ENCODE data around the gene ESR1. TPM values are rescaled to one million over a fixed set of nuclear protein-coding genes. Genes with fewer than 3 reads are reported as not detected.
"Not testable (repeated sequence)": the region's sequence is repeated elsewhere in the genome, so short reads cannot be mapped to it uniquely, and the experiment has no call there.

ESR1 gene
- polyA plus RNA-seq, 1 of the 3 experiments (the other 2 are of a cell fraction) = under 0.01 TPM

DNA sequence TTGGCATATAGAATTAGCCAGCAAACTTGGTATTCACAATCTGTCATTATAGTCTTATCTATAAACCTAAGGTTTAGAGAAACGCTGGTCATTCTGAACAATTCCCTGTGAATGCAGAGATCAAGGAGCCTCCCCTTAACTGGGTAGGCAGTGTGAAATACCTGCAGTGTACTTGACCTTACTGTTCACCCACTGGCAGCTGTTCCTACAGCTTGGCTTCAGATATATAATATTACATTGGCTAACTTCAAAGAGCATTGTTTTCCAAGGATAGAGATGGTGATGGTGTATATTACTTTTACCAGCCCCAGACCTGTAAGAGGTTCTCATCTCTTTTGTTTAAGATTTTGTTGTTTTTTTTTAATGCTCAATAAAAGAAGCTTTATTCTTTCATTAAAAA lies 168.3 kb downstream of the ESR1 start:
- H3K9me2 ChIP-seq = no peaks in the 10 kb centered on the region
- H2AFZ ChIP-seq (ENCODE audit: low read depth) = no peak overlapping the region
- POLR2A ChIA-PET = no interaction called here
- CTCF ChIA-PET = interaction anchor here (0.8 kb wide), 1 partner anchor 16 kb away, joined by 3 read pairs; no protein-coding TSS in a partner anchor
- no peak for DNase-seq
- no peaks in the 10 kb centered on the region for H3K36me3 ChIP-seq (replicated peaks in 1 of 2; ENCODE audit: control insufficient read depth in 1 of 2, insufficient read depth in 2 of 2, low read length in 1 of 2)
- H3K4me2 ChIP-seq = no peak overlapping the region
- no peaks in the 10 kb centered on the region for H3K79me2 ChIP-seq (ENCODE audit: insufficient read depth)
- H3K27me3 ChIP-seq (ENCODE audit: insufficient read depth) = no peaks in the 10 kb centered on the region
- no peak overlapping the region for H3K4me3 ChIP-seq (ENCODE audit: low read depth in 2 of 2, low read length in 1 of 2)
- H3K4me1 ChIP-seq (ENCODE audit: control insufficient read depth in 1 of 2, insufficient read depth in 2 of 2, low read depth in 1 of 2, low read length in 1 of 2) = no peaks in the 10 kb centered on the region
- WGBS (ENCODE audit: low lambda C conversion rate) = 8% methylated on average over 1 of the region's 1 CpG
- TF ChIP-seq TAF1 (IDR thresholded peaks at IDR 0.05; ENCODE audit: borderline replicate concordance, low read depth, low read length) (no peak), EZH2phosphoT487 (IDR thresholded peaks at IDR 0.05; ENCODE audit: borderline replicate concordance, low read depth) (no peak), RCOR1 (IDR thresholded peaks at IDR 0.05; ENCODE audit: low read length) (no peak), POLR2AphosphoS5 (IDR thresholded peaks at IDR 0.05; ENCODE audit: low read depth, low read length) (no peak), TCF12 (IDR thresholded peaks at IDR 0.05) (no peak), RAD21 (IDR thresholded peaks at IDR 0.05; ENCODE audit: low read length) (no peak), CHD2 (IDR thresholded peaks at IDR 0.05; ENCODE audit: low read length, partially characterized antibody) (no peak), RFX5 (IDR thresholded peaks at IDR 0.05; ENCODE audit: low read length) (no peak)
- TF ChIP-seq, protein P1, sequence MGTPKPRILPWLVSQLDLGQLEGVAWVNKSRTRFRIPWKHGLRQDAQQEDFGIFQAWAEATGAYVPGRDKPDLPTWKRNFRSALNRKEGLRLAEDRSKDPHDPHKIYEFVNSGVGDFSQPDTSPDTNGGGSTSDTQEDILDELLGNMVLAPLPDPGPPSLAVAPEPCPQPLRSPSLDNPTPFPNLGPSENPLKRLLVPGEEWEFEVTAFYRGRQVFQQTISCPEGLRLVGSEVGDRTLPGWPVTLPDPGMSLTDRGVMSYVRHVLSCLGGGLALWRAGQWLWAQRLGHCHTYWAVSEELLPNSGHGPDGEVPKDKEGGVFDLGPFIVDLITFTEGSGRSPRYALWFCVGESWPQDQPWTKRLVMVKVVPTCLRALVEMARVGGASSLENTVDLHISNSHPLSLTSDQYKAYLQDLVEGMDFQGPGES (IDR thresholded peaks at IDR 0.05; ENCODE audit: low read depth, low read length) = no peak
- no peak overlapping the region for H3K9ac ChIP-seq
- H3K27ac ChIP-seq (ENCODE audit: low read depth in 2 of 2, low read length in 1 of 2) = no peak overlapping the region
- H3K9me3 ChIP-seq = no peaks in the 10 kb centered on the region
- H4K20me1 ChIP-seq (ENCODE audit: insufficient read depth) = no peaks in the 10 kb centered on the region
- H3F3A ChIP-seq (replicated peaks; ENCODE audit: insufficient read depth) = no peaks in the 10 kb centered on the region

DNA sequence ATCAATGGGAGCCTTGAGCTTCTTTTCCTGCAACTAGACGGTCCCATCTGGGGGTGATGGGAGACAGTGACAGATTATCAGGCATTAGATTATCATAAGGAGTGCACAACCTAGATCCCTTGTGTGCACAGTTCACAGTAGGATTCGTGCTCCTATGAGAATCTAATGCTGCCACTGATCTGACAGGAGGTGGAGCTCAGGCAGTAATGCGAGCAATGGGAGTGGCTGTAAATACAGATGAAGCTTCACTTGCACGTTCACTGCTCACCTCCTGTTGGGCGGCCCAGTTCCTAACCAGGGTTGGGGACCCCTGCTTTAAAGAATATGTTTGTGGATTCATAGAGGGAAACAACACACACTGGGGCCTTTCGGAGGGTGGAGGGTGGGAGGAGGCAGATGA lies 180.7 kb downstream of the ESR1 start:
- H3K27me3 ChIP-seq (ENCODE audit: insufficient read depth); CTCF ChIA-PET: not testable (repeated sequence)

DNA sequence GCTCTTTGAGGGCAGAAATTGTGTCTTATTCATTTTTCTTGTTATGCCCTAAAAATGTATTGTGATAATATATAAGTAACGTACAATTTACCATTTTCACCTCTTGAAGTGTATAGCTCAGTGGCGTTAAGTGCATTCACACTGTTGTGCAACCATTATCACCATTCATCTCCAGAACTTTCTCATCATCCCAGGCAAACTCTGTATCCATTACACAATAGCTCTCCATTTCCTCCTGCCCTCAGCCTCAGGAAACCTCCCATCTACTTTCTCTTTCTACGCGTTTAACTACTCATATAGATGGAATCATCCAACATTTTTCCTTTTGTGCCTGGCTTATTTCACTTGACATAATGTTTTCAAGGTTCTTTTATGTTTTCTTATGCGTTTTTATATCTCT lies 184.6 kb downstream of the ESR1 start:
- ChIA-PET CTCF (interaction anchor here (0.7 kb wide), 1 partner anchor 17 kb away, joined by 3 read pairs; no protein-coding TSS in a partner anchor), POLR2A (no interaction called here)

More for the DNA sequence above, 180.7 kb downstream of the ESR1 start:
- DNase-seq; H2AFZ ChIP-seq (ENCODE audit: low read depth); H3K9ac ChIP-seq; H3F3A ChIP-seq (replicated peaks; ENCODE audit: insufficient read depth); POLR2A ChIA-PET; H3K36me3 ChIP-seq (replicated peaks in 1 of 2; ENCODE audit: control insufficient read depth in 1 of 2, insufficient read depth in 2 of 2, low read length in 1 of 2); H3K9me3 ChIP-seq; H3K4me2 ChIP-seq; H3K4me3 ChIP-seq (ENCODE audit: low read depth in 2 of 2, low read length in 1 of 2); H3K4me1 ChIP-seq (ENCODE audit: control insufficient read depth in 1 of 2, insufficient read depth in 2 of 2, low read depth in 1 of 2, low read length in 1 of 2); H4K20me1 ChIP-seq (ENCODE audit: insufficient read depth); H3K79me2 ChIP-seq (ENCODE audit: insufficient read depth); H3K27ac ChIP-seq (ENCODE audit: low read depth in 2 of 2, low read length in 1 of 2); H3K9me2 ChIP-seq: not testable (repeated sequence)
- 30% methylated on average over 6 of the region's 6 CpGs for WGBS (ENCODE audit: low lambda C conversion rate)

More for the DNA sequence above, 184.6 kb downstream of the ESR1 start:
- H3K9me3 ChIP-seq = no peaks in the 10 kb centered on the region
- H3K9ac ChIP-seq = no peak overlapping the region
- no peak overlapping the region for H2AFZ ChIP-seq (ENCODE audit: low read depth)
- H3F3A ChIP-seq (replicated peaks; ENCODE audit: insufficient read depth) = no peaks in the 10 kb centered on the region
- DNase-seq = no peak
- no peaks in the 10 kb centered on the region for H3K79me2 ChIP-seq (ENCODE audit: insufficient read depth)
- WGBS (ENCODE audit: low lambda C conversion rate) = 30% methylated on average over 5 of the region's 5 CpGs
- H3K27ac ChIP-seq (ENCODE audit: low read depth in 2 of 2, low read length in 1 of 2) = no peak overlapping the region
- H3K27me3 ChIP-seq (ENCODE audit: insufficient read depth) = no peaks in the 10 kb centered on the region
- H4K20me1 ChIP-seq (ENCODE audit: insufficient read depth) = no peaks in the 10 kb centered on the region
- no peak overlapping the region for H3K4me3 ChIP-seq (ENCODE audit: low read depth in 2 of 2, low read length in 1 of 2)
- H3K36me3 ChIP-seq (replicated peaks in 1 of 2; ENCODE audit: control insufficient read depth in 1 of 2, insufficient read depth in 2 of 2, low read length in 1 of 2) = no peaks in the 10 kb centered on the region
- no peaks in the 10 kb centered on the region for H3K4me1 ChIP-seq (ENCODE audit: control insufficient read depth in 1 of 2, insufficient read depth in 2 of 2, low read depth in 1 of 2, low read length in 1 of 2)
- TF ChIP-seq, protein P2, sequence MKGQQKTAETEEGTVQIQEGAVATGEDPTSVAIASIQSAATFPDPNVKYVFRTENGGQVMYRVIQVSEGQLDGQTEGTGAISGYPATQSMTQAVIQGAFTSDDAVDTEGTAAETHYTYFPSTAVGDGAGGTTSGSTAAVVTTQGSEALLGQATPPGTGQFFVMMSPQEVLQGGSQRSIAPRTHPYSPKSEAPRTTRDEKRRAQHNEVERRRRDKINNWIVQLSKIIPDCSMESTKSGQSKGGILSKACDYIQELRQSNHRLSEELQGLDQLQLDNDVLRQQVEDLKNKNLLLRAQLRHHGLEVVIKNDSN (IDR thresholded peaks at IDR 0.05; ENCODE audit: borderline replicate concordance, low read depth) = no peak
- no peak for TF ChIP-seq RAD21 (IDR thresholded peaks at IDR 0.05; ENCODE audit: low read length)
- H3K4me2 ChIP-seq = no peak overlapping the region
- no peaks in the 10 kb centered on the region for H3K9me2 ChIP-seq

Data from SK-N-SH (cell line).